GM21447 (cell line): ENCODE measurements around the gene TFF3.

ENCODE experiments used
- ATAC-seq: cut with Tn5 transposase; IDR thresholded peaks from one replicate; pipeline ENCODE4 v1.9.1; 2021; ENCODE audit not compliant: unreplicated experiment

TFF3 gene

GRCh38 chr21:42347601-42348327 is 32.6 kb upstream of the TFF3 start:
- ATAC-seq: no peak

GRCh38 chr21:42346866-42347600 is 31.8 kb upstream of the TFF3 start:
- no peak for ATAC-seq

- no peak for ATAC-seq
These were observed 31.2 kb upstream of the TFF3 start for GRCh38 chr21:42346441-42346840.

- ATAC-seq: no peak
These were observed 29.4 kb upstream of the TFF3 start for GRCh38 chr21:42344631-42345030.

DNA sequence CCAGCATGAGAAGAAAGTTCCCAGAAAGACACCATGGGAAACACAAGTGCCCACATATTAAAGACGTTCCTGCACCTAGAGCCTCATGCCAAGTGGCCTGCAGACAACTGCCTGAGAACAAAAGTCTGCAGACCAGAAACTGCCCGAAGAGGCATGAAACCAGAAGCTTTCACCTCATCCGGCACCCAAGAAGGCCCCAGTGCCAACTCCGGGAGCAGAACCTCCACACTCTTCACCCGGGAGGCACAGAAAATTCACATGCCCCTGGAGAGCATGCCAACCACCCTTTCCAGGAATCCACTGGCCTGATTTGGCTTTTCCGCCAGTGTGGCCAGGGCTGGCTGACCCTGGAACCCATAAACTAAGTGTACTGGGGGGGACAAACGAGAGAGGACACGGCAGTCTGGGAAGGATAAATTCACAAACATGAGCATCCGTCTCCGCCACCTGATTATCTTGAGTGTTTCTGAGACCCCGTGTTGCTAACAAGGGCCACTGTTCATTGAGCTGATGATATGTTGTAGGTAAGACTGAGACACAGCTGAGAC is 28.8 kb upstream of the TFF3 start:
- no peak for ATAC-seq

- no peak for ATAC-seq
These were observed 28.3 kb upstream of the TFF3 start for GRCh38 chr21:42343556-42343955.

DNA sequence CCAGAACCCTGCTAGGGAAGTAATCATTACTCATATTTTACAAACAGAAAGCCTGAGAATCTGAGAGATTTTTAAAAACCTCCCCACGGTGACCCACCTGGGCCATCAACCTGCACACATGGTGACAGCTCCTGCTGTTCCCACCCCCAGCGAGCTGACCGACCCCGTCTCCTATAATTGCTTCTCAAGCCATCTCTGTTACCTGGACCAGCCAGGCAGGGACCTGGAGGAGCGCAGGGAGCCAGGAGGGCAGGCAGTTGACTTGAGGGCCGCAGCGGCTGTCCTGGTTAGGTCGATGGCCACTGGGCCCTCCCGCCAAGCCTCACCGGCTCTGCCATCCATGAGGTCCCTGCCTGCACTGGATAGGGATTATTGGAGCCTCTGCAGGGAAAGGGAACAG is 27.9 kb upstream of the TFF3 start:
- no peak for ATAC-seq

DNA sequence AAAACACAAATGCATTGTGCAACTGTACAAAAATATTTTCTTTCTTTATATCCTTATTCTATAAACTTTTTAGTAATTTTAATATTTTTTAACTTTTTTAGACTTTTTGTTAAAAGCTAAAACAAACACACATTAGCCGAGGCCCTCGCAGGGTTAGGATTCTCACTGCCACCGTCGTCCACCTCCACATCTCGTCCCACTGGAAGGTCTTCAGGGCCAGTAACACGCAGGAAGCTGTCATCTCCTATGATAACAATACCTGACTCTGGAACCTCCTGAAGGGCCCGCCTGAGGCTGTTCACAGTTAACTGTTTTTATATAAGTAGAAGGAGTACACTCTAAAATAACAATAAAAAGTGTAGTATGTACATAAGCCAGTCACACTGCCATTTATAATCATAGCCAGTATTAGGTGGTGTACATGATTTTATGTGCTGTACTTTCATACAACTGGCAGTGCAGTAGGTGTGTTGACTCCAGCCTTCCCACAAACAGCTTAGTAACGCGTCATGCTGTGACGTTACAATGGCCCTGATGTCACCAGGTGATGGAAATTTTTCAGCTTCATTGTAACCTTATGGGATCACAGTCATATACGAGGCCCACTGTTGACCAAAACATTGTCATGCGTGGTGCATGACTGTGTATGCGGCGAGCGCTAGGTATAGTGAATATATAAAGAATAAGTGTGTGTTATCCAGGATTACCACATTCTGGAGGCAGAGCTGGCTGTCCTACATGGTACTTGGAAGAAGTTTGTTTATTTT is 26.8 kb upstream of the TFF3 start:
- ATAC-seq: no peak

DNA sequence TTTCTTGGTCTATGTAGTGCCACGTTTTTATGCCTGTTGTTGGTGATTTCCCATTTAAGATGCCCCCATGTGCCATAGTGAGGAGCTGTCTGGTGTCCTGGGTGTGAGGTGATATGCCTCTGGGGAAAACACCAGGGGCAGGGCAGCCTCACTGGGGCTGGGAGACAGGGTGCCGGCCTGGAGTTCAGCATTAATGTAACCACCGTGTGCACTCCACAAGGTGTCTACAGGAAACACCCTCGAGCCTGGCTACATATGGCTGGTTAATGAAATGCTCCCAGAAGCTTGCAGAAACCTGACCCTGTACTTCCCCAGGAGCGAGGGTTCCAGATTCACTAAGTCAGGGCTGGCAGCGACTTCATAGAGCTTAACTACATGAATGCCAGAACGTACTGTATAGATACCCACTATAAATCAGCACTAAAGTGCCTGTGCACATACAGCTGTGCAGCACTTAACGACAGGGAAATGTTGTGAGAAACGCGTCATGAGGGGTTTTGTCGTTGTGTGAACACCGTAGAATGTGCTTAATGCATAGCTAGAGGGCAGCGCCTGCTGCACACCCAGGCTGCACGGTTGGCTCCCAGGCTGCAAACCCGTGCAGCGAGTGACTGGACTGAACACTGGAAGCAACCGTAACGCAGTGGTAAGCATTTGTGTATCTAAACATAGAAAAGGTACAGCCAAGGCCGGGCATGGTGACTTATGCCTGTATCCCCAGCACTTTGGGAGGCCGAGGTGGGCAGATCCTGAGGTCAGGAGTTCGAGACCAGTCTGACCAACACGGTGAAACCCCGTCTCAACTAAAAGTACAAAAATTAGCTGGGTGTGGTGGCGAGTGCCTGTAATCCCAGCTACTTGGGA is 25.2 kb upstream of the TFF3 start:
- ATAC-seq: no peak

DNA sequence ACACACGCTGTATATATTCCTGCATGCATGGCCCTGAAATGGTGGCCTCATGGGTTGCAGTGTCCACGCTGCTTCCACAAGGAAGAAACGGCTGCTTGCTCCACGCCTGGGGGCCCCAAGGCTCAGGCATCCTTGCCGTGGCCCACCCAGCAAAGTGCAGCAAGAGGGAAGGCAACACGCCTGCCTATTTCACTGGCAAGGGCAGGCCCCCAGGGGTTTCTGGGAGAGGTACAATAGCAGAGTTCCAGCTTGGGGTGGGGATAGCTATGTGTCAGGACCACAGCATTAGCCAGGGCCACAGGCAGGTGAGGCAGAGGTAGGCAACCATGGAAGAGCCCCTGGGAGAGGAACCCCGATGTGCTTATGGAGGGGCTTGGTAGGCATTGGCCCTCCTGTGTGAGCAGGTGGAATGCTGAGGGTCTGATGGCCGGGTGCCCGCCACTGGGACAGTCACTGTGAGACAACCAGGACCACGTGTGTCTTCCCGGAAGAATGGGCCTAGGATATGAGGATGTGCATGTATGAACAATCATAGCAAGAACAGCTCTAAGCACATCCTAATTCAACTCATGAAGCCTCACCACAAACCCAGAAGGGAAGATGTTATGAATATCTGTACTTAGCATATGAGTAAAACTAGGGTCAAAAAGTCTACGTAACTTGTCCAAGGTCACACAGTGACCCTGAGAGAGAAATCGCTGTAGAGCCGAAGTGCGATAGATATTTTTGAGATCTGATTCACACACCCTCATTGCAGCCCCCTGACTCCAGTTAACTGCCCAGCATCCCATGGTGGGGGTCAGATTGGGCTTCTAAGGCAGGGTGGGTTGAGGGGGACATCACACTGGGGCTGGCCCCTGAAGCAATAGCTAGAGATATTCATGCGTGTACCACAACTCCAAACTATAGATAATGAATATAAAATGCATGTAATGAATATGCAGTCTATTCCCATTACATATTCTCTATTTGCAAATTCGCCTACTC is 23.8 kb upstream of the TFF3 start:
- no peak for ATAC-seq

GRCh38 chr21:42337830-42338728 is 22.9 kb upstream of the TFF3 start:
- ATAC-seq: no peak

GRCh38 chr21:42337276-42337675 is 22.1 kb upstream of the TFF3 start:
- ATAC-seq: no peak

DNA sequence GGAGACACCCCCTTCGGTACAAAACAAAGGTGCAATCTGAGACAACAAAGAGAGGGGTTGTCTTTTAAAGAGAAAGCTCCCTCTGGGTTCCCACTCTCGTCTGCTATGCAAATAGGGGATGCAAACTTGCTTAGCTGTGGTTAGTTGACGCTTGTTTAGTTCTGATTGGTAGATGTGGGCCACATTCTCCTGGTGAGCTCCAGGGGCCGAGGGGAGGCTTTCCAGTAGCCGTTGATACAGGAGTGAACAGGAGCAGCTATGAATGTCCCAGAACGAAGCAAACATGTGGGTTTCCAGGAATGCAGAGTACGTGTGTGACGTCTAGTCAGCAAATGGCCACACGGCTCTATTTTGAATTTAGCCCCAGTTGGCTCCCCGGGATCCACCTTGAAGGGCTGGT is 20.8 kb upstream of the TFF3 start:
- ATAC-seq: no peak

DNA sequence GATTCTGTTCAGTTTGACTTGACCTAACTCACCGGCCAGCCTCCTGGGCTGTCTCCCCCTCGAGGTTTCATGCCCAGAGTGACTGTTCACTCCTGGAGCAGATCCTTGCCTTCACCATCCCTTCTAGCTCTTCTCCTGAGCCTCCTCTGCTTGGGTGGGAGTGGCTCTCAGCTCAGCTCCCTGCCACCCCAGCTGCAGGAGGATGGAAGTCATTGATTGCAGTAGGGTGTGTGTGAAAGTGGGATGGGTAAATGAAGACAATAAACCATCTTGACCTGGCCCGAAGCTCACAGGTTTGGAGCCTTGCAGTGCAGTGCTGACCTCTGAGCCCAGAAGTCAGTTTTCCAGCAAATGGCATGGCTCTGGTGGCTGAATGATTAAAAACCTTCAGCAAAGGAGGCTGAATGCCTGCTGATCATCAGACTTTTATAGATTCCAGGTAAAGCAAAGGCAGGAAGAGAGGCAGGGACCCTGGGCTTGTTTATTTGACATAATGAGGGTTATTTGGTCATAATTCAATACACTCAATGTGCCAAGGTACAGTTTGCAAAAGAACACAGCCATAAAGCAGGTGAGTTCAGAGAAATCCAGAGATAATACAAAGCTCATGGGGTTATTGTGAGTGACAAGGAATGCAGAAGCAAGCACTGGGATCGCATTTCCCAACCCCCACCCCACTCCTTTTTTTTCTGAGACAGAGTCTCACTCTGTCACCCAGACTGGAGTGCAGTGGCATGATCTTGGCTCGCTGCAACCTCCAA is 17.5 kb upstream of the TFF3 start:
- ATAC-seq: no peak

- no peak for ATAC-seq
These were observed 16.5 kb upstream of the TFF3 start for GRCh38 chr21:42331660-42332059.

GRCh38 chr21:42330380-42331371 is 15.5 kb upstream of the TFF3 start:
- no peak for ATAC-seq

DNA sequence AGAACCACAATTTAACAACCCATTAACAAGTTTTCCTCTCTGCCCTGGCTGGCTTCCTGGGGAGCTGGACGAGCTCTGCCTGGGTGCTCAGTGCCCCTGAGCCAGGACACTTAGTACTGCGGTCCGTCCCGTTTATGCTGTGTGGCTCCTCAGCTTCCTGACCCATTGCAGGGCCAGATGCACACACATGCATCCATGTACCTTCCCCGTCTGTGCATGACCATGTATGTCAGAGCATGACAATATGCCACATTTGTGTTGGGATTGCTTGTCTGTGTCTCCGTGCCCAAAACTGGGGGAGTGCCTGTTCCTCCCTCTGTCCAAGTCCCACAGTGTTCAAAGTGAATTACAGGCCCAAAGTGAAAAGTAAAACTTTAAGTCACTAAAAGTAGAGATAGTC is 9.7 kb upstream of the TFF3 start:
- no peak for ATAC-seq
